Measurements from ENCODE around the gene ELMOD3.
"Not testable (repeated sequence)": the region's sequence is repeated elsewhere in the genome, so short reads cannot be mapped to it uniquely, and the experiment has no call there.

The ELMOD3 gene

GRCh38 chr2:85329701-85330100 lies 24.9 kb upstream of the ELMOD3 start:
- DNase-seq: not testable (repeated sequence)

- no peak for DNase-seq
Measured at GRCh38 chr2:85330839-85331636, 23.5 kb upstream of the ELMOD3 start.

DNA sequence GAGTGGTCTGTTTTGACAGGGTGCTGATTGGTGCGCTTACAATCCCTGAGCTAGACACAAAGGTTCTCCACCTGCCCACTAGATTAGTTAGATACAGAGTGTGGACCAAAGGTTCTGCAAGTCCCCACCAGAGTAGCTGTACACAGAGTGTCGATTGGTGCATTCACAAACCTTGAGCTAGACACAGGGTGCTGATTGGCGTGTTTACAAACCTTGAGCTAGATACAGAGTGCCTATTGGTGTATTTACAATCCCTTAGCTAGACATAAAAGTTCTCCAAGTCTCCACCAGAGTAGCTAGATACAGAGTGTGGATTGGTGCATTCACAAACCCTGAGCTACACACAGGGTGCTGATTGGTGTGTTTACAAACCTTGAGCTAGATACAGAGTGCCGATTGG lies 20.7 kb upstream of the ELMOD3 start:
- not testable (repeated sequence) for DNase-seq

DNA sequence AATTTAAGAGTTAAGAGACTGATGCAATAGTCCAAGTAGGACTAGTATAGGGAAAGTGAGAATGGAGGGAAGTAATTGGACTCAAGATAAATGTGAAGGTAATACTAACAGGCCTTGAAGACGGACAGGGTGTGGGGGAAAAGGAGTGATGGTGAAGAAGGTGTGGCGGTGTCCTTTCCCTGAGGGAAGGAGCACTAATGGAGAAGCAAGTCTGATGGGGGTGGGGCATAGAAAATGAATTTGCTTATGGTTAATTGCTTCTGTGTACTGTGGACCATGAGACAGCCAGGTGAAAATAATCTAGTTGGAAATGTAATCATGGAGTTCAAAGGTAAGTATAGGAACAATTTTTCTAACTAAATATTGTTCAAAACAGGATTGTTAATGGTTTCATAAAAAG lies 19.6 kb upstream of the ELMOD3 start:
- no peak for DNase-seq

DNA sequence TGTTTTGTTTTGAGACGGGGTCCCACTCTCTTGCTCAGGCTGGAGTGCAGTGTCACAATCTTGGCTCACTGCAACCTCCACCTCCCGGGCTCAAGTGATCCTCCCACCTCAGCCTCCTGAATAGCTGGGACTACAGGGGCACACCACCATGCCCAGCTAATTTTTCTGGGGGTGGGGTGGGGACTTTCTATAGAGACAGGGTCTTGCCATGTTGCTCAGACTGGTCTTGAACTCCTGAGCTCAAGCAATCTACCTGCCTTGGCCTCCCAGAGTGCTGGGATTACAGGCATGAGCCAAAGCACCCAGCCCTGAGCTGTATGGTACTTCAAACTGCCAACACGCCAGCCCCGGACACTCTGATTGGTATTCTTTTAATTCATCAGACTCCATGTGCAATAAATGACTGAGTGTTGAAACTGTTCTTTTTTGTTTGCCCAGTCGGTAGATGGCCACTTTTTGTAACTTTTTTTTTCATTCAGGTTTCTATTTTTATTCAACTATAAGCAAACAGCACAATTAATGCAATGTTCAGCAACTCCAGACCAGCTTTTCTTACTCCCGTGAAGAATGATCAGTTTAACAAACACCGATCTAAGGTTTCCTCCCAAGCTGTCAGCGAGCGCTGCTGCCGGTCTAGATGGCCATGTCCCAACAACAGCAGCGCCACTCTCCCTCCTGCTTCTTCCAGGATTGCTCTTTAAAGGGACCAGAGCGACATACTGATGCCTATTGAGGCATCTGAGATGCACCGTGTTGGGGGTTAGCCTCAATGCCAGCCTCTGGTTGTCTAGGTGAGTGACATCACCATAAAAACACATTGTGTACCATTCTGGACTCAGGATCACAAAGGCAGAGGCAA lies 14.3 kb upstream of the ELMOD3 start:
- DNase-seq: no peak

- no peak for DNase-seq
Measured at GRCh38 chr2:85341269-85342029, 13.1 kb upstream of the ELMOD3 start.

DNA sequence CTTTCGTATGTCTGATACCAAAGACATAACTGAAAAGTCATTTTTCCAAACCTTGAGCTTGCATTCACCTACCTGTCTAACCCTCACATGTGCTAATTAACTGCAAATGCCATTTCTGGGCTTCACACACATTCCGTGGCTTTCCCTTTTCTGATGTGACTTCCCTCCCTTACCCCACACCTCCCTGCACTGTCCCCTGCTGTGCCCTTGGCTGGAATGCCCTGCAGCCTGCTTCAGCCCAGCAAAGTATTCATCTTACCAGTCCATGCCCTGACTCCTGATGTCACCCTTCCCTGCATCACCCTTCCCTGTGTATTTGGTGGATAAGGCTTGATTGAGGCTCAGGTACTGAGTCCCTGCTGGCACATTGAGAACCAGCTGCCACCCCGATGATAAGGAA lies 12.4 kb upstream of the ELMOD3 start:
- no peak for DNase-seq

- DNase-seq: not testable (repeated sequence)
Measured at GRCh38 chr2:85343207-85343895, 11.2 kb upstream of the ELMOD3 start.

DNA sequence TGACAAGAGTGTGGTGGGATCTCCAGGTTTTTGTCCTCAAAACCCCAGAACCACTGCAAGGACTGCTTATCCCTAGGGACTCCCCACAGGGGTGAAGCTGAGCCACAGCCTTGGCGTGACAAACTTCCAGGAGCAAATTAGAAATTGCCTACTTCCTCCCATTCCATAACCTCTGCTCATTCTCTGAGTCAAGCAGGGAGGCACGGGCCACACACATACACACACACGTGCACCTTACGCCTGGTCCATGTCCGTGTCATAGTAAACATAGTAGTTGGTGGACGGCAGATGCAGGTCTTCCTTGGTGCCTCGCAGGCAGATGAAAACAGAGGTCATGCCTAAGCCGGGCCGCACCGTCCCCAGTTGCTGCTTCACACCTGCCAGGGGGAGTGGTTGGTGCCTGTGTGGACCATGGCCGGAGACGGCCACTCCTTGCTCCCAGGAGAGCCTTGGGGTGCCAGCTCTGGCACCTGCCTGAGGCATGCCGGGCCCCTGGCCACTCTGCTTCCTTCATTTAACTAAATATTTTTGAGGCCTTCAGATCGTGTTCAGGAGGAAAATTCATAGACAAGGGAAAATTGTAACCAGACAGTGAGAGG lies 10.1 kb upstream of the ELMOD3 start:
- no peak for DNase-seq

DNA sequence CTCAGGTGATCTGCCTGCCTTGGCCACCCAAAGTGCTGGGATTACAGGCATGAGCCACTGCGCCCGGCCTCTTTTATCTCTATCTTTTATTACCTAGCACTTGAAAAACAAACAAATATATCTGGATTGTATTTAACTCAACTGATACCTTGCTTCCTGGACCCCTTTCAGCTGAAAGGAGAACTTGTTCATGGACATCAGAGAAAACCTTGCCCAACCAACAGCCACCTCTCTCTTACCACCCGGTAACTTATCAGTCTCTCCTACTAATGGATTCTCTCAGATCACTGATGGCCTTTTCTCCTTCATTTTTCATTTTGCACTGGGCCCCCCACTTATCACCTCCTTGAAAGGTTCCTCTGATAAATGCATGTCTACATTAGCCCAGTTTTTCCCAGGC lies 7.0 kb upstream of the ELMOD3 start:
- no peak for DNase-seq

- no peak for DNase-seq
Measured at GRCh38 chr2:85353876-85354285, 688 bp upstream of the ELMOD3 start.

DNA sequence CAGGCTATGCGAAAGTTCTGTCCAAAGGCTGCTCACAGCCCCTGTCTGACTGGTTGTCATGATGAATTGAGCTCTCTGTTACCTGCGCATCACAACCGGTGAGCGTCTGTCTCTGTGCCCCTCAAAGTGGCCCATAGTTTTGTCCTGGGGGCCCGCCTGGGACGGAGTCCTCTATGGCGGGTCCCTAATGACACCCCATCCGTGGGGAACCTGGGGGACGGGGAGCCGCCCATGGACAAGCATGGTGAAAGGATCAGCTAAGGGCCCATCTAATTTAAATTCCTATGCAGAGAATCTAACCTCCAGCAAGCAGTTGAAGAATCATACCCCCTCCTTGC lies 473 bp downstream of the ELMOD3 start:
- DNase-seq: no peak

GRCh38 chr2:85355521-85355920 lies 952 bp downstream of the ELMOD3 start:
- no peak for DNase-seq

DNA sequence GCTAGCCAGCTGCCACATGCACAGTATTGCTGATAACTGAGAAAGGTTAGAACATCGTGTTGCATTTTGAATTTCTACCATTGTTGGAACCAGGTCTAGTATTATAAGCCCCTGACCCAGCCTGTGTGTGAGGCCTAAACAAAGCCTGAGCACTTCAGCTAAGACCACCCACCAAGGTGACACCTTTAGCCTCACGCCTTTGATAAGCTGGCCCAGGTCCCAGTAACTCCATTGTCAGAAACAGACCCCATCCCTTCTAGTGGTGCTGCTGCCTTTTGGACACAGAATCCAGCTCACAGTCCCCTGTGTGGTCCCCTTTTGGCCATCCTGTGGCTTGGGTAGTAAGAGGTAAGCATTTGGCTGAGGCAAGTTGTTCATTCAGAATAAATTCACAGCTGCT lies 1.6 kb downstream of the ELMOD3 start:
- DNase-seq: no peak

DNA sequence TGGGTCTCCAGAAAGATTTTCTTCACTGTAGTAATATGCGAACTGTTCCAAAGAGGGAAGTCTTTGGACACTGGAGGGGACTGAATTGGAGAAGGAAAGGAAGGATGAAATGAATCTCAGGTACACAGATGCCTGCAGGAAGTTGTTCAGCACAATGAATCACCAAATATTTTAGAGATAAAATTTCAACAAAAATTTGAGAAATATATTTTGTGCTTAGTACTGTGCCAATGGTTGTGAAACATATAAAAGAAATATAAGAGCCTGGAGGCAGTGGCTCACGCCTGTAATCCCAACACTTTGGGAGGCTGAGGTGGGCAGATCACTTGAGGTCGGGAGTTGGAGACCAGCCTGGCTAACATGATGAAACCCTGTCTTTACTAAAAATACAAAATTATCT lies 3.2 kb downstream of the ELMOD3 start:
- no peak for DNase-seq

DNA sequence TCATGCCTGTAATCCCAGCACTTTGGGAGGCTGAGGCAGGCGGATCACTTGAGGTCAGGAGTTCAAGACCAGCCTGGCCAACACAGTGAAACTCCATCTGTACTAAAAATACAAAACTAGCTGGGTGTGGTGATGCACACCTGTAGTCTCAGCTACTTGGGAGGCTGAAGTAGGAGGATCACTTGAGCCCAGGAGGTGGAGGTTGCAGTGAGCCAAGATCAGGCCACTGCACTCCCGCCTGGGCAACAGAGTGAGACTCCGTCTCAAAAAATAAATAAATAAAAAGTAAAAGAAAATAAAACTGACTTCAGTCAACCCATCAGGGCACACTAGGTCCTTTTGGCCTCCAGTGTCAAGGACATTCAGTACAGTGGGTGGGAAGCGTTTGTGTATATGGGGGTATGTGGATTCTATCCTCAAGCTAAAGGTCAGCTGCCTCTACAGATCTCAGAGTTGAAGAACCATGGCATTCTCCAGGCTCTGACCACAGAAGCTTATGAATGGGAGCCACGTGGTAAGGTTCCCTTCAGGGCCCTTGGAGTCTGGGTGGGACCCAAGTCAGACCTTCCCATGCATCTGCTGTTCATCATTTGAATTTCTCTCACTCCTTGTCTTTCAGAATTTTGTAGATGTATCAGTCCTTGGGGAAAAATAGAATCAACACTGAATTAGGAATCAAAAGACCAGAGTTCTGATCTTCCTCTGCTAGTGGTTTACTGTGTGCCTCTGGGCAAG lies 8.3 kb downstream of the ELMOD3 start:
- DNase-seq: not testable (repeated sequence)

DNA sequence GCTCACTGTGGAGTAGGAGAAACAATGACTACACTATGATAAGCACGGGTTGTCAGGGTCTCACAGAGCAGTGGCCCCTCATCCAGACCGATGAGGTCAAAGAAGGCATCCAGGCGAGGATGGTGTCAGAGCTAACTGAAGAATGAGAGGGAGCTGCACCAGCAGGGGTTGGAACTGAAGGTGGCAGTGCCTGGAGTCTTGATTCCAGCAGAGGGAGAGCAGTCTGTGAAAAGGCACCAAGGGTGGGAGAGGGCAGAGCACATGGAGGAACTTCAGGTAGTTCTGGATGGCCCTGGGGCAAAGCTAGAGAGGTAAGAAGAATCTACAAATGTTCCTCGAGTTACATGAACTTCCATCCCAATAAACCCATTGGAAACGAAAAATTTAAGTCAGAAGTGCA lies 12.6 kb downstream of the ELMOD3 start:
- no peak for DNase-seq

DNA sequence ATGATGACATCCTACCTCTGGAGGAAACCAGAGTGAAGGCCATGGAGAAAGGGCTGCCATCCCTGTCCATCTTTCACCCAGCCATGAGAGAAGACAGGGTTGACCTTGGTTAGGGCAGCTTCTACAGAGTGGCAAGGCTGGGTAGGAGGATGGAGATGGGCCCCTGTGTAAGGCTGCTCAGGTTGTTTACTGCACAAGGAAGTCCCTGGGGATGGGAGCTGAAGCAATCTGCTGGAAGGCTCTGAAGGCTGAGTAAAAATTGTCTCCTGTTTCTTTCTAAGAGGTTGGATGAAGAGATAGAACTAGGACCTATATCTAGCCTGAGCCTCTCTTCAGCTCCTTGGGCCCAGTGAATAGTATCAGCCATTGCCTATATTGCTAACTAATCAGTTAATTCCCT lies 14.4 kb downstream of the ELMOD3 start:
- no peak for DNase-seq

DNA sequence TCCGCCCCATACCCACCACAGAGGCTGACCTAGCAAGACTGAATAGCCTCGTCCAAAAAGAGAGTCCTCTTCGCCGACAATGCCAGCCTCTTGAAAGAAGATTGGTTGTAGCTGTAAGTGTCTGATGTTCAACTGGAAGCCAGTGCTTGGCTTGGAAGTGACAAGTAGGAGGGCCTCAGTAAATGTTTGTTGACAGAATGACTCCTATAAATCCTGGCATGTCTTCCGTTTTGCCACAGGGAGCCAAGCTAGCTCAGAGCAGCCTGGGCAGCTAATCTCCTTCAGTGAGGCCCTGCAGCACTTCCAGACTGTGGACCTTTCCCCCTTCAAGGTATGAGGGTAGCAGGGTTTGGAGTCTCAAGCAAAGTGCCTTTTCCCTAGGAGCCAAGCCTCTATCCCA lies 14.9 kb downstream of the ELMOD3 start:
- DNase-seq: no peak

DNA sequence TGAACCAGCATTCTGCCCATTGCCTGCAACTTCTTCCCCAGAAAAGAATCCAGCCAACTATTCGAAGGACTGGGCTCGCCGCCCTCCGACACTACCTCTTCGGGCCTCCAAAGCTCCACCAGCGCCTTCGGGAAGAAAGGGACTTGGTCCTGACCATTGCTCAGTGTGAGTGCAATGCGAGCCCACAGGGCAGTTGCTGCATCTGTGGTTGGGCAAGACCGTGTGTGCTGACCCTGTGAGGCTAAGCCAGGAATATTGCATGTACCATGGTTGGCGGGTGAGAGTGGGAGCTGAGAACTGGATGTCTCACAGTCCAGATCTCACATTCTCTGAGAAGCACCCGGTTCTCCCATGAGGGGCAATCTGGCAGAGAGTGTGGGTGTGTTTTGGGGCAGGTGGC lies 16.5 kb downstream of the ELMOD3 start:
- no peak for DNase-seq

DNA sequence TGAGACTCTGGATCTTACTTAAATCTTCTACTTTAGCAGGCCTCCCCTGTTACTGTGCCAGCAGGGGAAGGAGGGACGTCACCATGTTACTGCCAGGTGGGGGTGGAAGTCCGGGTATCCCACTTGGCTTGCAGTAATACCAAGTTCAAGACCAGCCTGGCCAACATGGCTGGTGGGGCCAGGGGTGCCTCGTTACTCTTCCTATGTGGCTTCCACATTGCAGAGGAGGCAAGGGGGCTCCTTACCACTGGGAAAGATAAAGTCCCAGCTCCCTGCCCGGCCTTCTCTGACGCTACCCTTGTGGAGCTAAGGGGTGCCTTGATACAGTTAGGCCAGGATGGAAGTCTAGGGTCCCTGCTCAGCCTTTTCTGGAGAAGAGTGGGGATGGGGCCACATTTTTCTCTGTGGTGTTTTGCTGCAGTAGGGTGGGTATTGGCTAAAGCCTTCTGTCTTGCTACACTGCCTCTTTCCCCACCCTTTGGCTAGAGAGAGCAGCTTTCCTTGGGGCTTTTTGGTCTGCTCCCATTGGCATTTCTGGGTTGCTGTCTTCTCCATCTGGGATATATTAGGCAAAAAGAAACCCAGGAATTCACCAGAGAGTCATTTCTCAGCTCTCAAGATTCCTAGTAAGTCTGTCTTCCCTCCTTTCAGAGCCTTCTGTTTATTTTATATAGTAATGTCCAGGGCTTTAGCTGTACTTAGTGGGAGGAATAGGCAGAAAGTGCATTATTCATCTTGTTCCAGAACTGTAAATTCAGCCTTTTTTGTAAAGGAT lies 21.9 kb downstream of the ELMOD3 start:
- DNase-seq: no peak
